Breast epithelium (tissue), 4 donors: ENCODE data around the gene KIF26B. TPM values are rescaled to one million over a fixed set of nuclear protein-coding genes. Genes with fewer than 3 reads are reported as not detected.

Experiments
- DNase-seq, 2 donors: peaks; one replicate each; pipeline ENCODE4 v3.0.0-alpha.2; 2019; ENCODE audit warnings: low spot score in 2 of 2
- H3K27ac ChIP-seq, 2 donors: fragments of 200-600 bp; sonication (generic) in 1 of 2; one replicate each; pipeline ENCODE4 v1.5.1; 2016 to 2019; ENCODE audit warnings: mild to moderate bottlenecking in 1 of 2
- H3K27me3 ChIP-seq, 2 donors: fragments of 200-600 bp; sonication (generic) in 1 of 2; one replicate each; pipeline versions ENCODE4 v1.5.1 to v1.6.0; 2017 to 2019; ENCODE audit warnings: control low read depth in 1 of 2, mild to moderate bottlenecking in 1 of 2
- H3K36me3 ChIP-seq: fragments of 200-600 bp; one replicate; pipeline ENCODE4 v1.5.1; 2019
- H3K4me1 ChIP-seq, 2 donors: fragments of 200-600 bp; sonication (generic); one replicate each; pipeline ENCODE4 v1.5.1; 2016 to 2019; ENCODE audit warnings: control low read depth in 1 of 2
- H3K4me3 ChIP-seq, 3 donors: fragments of 200-600 bp; sonication (generic); 1 replicate in 2 of 3; 2 replicates in 1 of 3; pipeline ENCODE4 v1.5.1; 2016 to 2019; ENCODE audit warnings: mild to moderate bottlenecking in 3 of 3, moderate library complexity in 2 of 3
- H3K9me3 ChIP-seq, 2 donors: fragments of 200-600 bp; sonication (generic) in 1 of 2; one replicate each; pipeline ENCODE4 v1.5.1; 2016 to 2019; ENCODE audit warnings: control low read depth in 1 of 2
- POLR2A ChIP-seq: fragments of 450-650 bp; IDR thresholded peaks from one replicate; pipeline ENCODE4 v1.6.1; 2016; ENCODE audit warnings: antibody characterized with exemption, mild to moderate bottlenecking, moderate library complexity
- POLR2AphosphoS5 ChIP-seq, 3 donors: sonication (generic); formaldehyde crosslinking; IDR thresholded peaks; one replicate each; pipeline ENCODE4 v1.6.1; 2017; ENCODE audit warnings: antibody characterized with exemption in 3 of 3
- intact Hi-C: fragments of 100-400 bp; cut with DNase I; formaldehyde crosslinking; loops from one replicate; pipeline ENCODE4 v1.15.1; 2023; ENCODE audit warnings: low total_unique reads
- total RNA-seq, 3 donors: library from RNA; depleted of rRNA; stranded (reverse); fragments of >200 nt; gene quantifications; one replicate each; pipeline ENCODE4 v1.1.0, GENCODE V29; 2016
- TF ChIP-seq, protein P1 (sequence below), 3 donors: fragments of 450-650 bp; IDR thresholded peaks; one replicate each; pipeline ENCODE4 v1.5.1; 2016 to 2017; ENCODE audit warnings: antibody characterized with exemption in 3 of 3, mild to moderate bottlenecking in 3 of 3, moderate library complexity in 3 of 3

The KIF26B gene
- total RNA-seq, 3 donors from 2014 or later = 0.32 to 1.0 (median 0.33) TPM

DNA sequence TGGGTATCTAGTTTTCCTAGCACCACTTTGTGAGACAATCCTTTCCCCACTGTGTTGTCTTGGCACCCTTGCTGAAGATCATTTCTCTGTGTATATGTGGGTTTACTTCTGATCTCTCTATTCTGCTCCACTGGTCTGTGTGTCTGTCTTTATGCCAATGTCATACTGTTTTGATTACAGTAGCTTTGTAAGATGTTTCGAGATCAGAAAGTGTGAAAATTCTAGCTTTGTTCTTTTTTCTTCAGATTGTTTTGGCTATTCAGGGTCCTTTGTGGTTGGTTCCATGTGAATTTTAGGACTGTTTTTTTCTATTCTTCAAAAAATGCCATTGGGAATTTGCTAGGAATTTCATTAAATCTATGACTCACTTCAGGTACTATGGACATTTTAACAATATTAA is 116.2 kb downstream of the KIF26B start:
- DNase-seq = no peak
- Histone ChIP-seq H3K27ac (no peak overlapping the region), H3K9me3 (no peaks in the 10 kb centered on the region), H3K4me3 (no peak overlapping the region), H3K27me3 (no peaks in the 10 kb centered on the region), H3K36me3 (no peaks in the 10 kb centered on the region), H3K4me1 (no peaks in the 10 kb centered on the region)
- intact Hi-C loops = no loop called here
- TF ChIP-seq, protein P1, sequence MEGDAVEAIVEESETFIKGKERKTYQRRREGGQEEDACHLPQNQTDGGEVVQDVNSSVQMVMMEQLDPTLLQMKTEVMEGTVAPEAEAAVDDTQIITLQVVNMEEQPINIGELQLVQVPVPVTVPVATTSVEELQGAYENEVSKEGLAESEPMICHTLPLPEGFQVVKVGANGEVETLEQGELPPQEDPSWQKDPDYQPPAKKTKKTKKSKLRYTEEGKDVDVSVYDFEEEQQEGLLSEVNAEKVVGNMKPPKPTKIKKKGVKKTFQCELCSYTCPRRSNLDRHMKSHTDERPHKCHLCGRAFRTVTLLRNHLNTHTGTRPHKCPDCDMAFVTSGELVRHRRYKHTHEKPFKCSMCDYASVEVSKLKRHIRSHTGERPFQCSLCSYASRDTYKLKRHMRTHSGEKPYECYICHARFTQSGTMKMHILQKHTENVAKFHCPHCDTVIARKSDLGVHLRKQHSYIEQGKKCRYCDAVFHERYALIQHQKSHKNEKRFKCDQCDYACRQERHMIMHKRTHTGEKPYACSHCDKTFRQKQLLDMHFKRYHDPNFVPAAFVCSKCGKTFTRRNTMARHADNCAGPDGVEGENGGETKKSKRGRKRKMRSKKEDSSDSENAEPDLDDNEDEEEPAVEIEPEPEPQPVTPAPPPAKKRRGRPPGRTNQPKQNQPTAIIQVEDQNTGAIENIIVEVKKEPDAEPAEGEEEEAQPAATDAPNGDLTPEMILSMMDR (IDR thresholded peaks at IDR 0.05) = no peak
- TF ChIP-seq POLR2A (no peak), POLR2AphosphoS5 (IDR thresholded peaks at IDR 0.05) (no peak)

GRCh38 chr1:245272676-245273075 is 117.9 kb downstream of the KIF26B start:
- intact Hi-C loops = no loop called here
- TF ChIP-seq, protein P1 (IDR thresholded peaks at IDR 0.05) = no peak
- TF ChIP-seq POLR2A (no peak), POLR2AphosphoS5 (IDR thresholded peaks at IDR 0.05) (no peak)
- Histone ChIP-seq H3K4me3 (no peak overlapping the region), H3K36me3 (no peaks in the 10 kb centered on the region), H3K27me3 (no peaks in the 10 kb centered on the region), H3K4me1 (no peaks in the 10 kb centered on the region), H3K9me3 (no peaks in the 10 kb centered on the region), H3K27ac (no peak overlapping the region)
- DNase-seq = no peak

GRCh38 chr1:245276445-245276844 is 121.7 kb downstream of the KIF26B start:
- Histone ChIP-seq H3K4me3 (no peak overlapping the region), H3K4me1 (no peaks in the 10 kb centered on the region), H3K36me3 (no peaks in the 10 kb centered on the region), H3K27ac (no peak overlapping the region), H3K27me3 (no peaks in the 10 kb centered on the region), H3K9me3 (no peaks in the 10 kb centered on the region)
- TF ChIP-seq POLR2AphosphoS5 (IDR thresholded peaks at IDR 0.05) = no peak
- TF ChIP-seq, protein P1 (IDR thresholded peaks at IDR 0.05) = no peak
- intact Hi-C loops = no loop called here
- DNase-seq = no peak

GRCh38 chr1:245277276-245277675 is 122.5 kb downstream of the KIF26B start:
- no peaks in the 10 kb centered on the region for H3K4me1 ChIP-seq
- intact Hi-C loops = no loop called here
- TF ChIP-seq POLR2A (no peak), POLR2AphosphoS5 (IDR thresholded peaks at IDR 0.05) (no peak)
- TF ChIP-seq, protein P1 (IDR thresholded peaks at IDR 0.05) = no peak
- H3K9me3 ChIP-seq = peaks cover 0 to under 1% of the 10 kb centered on the region in 2 donors
- H3K27me3 ChIP-seq = no peaks in the 10 kb centered on the region
- DNase-seq = no peak
- no peak overlapping the region for H3K4me3 ChIP-seq
- H3K36me3 ChIP-seq = no peaks in the 10 kb centered on the region
- H3K27ac ChIP-seq = no peak overlapping the region

GRCh38 chr1:245278846-245279245 is 124.1 kb downstream of the KIF26B start:
- H3K4me3 ChIP-seq = no peak overlapping the region
- no peak for DNase-seq

More at GRCh38 chr1:245278846-245279245, 124.1 kb downstream of the KIF26B start:
- no peaks in the 10 kb centered on the region for H3K36me3 ChIP-seq
- H3K4me1 ChIP-seq = no peaks in the 10 kb centered on the region
- peaks cover 0 to 4% of the 10 kb centered on the region in 2 donors for H3K9me3 ChIP-seq
- intact Hi-C loops = no loop called here
- H3K27ac ChIP-seq = no peak overlapping the region
- no peaks in the 10 kb centered on the region for H3K27me3 ChIP-seq
- no peak for TF ChIP-seq POLR2A
- TF ChIP-seq POLR2AphosphoS5 (IDR thresholded peaks at IDR 0.05) = no peak
- TF ChIP-seq, protein P1 (IDR thresholded peaks at IDR 0.05) = no peak
